ENCODE results near the gene SHB.

SHB gene

DNA sequence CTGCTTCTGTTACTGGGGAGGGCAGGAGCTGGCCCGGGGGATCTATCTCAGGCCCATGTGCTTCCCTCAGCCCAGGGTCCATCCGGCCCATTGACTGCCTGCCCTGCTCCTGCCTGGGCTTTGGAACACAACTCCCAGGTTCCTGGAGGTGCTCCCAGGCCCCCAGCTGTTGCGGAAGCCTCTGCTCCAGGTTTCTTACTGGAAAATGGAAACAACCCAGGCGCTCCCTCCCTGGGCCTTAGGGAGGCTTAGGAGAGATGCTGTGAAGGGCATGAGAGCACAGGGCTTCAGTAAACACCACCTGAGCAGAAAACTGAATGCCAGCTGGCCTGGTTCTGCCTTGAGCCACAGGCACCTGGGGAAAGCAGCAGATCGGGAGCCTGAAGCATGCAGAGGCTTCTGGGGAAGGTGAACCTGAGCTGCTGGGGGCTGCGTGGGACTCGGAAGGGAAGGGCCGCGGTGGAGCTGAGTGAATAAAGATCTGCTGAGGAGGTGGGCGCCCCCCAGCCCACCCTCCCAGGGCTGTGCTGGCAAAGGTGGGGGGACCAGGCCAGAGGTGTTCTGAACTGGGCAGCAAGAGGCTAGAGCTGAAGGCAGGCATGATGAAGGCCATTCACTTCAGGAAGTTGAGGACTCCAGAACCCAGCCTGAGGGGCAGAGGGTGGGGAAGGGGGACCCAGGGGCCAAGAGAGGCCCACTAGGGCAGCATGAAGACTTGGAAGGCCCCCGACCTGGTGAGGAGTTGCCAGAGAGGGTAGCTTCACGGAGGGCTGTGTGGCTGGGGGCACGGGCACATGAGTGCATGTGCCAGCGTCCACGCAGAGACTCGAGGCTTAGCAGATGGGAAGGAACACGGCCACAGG lies 64.8 kb downstream of the SHB start:
- DNase-seq, result no peak

DNA sequence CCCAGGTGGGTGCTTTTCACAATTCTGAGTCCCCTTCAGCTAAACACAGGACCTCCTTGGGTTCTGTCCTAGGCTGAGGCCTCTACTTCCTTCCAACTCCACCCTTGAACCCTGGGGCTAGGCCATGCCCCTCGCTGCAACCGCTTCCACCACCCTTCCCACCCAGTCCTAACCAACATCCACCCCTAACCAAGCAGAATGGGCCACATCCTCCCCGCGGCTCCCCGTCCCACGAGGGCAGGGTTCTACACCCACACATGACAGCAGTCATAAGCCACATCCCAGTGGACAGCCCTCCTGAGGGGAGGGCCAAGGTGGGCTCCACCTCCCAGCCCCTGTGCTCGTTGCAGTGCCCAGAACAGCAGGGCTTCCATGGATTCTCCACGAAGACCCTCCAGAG lies 65.8 kb downstream of the SHB start:
- peak; percentile 39 for DNase-seq

DNA sequence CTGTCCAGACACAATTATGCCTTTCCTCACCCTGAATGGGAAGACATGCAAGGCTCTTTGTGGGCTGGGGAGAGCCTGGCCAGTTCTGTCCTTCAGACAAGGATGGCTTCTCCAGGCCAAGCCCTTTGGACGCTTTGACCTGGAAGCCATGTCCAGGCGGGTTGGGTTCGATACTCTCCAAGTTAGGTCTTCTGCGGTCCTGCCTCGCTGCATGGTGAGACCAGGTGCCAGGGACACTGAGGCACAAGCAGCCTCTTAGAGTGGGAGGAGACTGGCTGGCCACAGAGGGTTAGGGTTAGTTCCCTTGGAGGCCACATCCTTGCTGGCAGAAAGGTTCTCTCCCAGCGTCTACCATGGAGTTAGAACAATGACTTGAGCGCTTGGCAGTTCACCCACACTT lies 67.6 kb downstream of the SHB start:
- no peak for DNase-seq

DNA sequence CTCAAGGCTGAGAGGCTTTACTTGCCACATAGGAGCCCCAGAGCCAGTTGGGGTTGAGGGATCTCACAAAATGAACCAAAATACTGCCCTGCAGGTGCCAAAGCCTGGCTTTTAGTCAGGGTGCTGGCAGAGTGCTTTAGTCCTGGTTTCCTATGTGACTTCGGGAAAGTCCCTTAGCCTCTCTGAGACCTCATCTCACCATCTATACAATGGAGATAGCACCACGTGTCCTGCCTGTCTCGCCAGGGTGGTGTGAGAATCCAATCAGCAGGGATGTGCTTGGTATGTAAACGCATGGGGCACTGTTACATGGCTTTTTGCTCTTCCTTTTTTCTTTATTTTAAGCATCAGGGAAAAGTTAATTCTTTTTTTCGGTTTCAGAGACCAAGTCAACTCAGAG lies 68.3 kb downstream of the SHB start:
- peak; percentile 39 for DNase-seq

DNA sequence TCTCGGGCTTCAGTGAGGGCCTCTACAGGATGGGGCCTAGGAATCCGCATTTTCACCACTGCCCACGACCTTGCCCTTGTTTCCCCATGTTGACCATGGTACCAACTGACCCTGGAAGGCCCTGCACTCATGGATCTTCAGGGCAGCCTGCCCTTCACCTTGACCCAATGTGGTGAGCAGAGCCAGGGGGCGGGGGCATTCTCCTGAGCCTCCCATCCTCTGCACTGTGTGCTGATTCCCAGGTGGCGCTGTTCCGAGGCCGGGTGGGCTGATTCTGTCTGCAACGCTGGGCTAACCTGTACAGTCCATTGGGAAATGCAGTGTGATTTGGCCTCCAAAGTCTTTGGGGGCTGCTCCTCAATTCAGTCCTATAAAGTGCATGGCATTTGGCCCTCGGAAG lies 68.7 kb downstream of the SHB start:
- DNase-seq, result no peak

DNA sequence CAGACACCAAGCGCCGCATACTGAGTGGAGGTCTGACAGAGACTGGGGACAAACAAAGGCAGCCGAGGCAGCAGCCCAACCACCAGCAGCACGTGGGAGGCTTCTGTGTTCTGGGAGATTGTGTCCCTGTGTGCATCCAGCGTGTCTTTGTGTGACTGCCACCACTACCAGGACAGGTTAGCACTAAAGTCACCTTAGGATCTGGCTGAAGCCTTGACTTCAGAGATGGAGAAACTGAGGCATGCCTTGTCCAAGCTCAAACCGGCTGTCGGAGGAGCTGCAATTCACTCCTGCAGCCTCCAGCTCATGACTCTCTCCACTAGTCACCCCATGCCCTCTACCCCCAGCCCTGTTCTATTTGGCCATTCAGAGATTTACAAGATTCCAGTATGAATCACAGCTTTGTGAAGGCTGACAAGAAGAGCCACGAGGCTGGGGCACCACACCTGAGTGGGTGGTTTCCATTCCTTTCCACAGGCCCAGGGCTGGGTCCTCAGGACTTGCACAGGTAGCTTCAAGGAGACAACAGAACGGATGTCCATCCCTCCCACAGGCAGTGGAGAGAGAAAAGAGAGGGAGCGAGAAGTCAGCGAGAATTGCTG lies 69.3 kb downstream of the SHB start:
- peak; percentile 7 for DNase-seq

DNA sequence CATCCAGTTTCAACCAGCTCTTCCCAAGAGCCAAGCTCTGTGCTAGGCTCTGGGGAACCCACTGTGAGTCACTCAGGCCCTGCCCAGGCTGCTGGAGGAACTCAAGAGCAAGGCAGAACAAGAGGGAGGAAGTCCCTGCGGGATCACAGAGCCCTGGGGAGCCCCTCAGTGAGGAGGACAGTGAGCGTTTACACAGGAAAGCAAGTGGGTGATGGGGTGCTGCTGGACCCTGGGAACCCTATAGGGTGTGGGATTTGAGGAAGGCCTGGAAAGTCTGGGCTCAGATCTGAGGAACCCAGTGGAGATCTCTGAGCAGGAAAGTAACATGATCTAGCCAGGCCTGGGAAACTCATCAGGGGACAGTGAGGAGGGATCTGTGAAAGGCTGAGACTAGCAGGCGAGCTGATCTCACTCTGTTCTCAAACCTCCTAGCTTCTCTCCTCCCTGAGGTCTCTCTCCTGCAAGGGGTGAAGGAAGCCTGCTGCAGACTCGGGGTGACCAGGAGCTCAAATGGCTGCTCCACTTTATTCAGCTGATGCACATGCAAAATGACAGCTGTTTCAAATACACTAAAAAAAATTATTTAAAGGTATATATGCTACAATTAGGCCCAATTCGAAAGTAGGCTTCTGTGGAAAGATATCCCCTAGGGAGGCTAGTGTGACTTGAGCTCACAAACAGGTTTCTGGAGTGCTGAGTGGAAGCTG lies 70.0 kb downstream of the SHB start:
- no peak for DNase-seq

DNA sequence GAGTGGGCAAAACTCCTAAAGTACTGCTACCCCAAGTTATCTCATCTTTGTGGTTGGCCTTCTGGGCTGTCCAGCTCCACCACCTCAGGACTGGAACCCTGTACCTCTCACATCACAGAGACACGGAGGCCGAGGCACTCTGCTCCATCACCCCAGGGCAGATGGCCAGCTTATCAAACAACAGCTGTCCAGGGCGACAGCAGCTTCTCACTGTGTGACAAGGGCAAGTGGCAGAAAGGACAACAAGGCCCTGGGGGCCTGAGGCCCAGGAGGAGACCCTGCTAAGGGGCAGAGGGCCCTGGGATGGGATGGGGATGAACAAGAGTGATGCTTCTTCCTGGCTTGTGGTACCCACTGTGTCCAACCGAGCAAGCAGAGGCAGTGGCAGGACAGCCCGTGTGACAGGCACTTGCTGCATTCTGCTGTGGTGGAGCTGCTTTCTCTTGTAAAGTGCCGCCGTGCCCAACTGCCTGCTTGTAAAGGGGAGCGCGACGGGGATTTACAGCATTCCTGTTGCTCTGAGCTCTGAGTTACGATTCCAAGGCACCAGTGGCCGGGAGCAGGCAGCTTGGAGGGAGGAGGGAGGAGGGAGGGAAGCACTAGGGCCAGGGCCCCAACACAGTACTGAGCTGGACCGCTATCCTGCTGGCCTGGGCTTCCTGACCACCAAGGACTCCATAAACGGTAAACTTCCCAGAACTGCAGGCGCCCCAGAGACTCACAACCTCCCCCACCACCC lies 71.2 kb downstream of the SHB start:
- DNase-seq, result no peak

DNA sequence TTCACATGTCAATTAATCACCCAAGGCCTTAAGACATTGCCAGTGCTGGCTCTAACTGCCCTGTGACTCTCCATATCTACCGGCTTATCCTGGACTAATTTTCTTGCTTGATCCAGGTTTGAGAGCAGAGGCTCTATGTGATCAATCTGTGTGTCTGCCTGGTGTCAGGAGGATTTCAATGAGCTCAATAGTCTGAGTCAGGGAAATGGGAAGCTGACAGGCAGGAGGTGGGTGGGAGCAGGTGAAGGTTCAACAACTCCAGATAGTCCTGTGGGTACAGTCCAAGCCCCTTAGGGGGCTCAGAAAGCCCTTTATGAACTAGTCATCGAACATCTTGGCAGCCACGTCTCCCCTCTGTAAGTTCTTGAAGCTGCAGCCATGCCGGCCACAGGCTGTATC lies 72.2 kb downstream of the SHB start:
- no peak for DNase-seq

DNA sequence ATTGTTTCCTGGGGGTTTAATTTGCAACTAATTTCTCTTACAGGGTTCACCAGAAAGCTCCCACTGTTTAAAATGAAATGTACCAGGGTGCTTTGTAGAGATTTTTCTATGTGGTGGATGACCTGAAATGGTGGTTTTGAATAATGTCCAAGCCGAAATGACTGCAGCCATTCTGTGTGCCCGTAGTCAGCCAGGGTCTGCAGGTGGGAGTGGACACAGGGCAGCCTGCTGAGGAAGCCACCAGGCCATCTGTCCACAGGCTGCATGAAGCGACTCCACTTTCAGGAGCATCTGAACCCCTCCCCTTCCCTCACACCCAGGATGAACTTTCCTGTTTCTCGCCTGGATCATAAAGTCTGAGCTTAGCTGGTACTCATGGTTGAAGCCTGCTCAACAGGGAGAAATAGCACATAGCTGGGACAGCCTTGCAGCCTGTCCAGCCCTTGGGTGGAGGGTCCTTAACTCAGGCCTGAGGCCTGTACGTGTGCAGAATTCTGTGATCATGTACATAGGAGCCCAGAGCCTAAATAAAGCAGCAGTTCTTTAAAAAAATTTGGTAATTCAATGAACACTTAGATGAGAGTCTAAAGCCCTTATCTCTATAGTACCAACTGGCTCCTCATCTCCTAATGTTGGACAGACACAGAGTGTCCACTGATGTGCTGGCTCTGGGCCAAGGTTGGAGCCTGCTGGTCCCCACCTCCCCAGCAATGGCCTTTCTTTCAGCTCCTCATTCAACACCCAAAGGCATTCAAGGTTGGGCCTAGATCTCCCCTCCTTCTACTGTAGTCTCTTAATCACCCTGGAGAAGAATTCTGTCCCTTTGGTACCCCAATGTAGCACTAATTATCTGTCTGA lies 72.8 kb downstream of the SHB start:
- no peak for DNase-seq

DNA sequence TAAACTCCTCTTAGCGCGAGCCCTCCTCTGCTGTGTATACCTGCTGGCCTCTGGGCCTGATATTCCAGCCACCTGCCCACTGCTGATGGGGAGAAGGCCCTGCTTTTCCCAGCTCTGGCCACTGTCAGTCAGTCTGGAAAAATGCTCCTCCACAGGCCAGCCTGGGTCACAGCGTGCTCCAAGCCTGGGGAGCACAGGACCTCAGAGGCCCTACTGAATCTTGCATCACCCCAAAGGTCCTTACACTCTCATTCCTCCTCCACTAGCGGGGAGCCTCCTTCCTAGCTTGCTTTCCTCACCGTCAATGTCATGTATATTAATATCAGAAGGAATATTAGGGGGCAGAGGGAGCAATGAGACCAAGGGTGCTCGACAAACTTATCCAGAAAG lies 73.7 kb downstream of the SHB start:
- no peak for DNase-seq

DNA sequence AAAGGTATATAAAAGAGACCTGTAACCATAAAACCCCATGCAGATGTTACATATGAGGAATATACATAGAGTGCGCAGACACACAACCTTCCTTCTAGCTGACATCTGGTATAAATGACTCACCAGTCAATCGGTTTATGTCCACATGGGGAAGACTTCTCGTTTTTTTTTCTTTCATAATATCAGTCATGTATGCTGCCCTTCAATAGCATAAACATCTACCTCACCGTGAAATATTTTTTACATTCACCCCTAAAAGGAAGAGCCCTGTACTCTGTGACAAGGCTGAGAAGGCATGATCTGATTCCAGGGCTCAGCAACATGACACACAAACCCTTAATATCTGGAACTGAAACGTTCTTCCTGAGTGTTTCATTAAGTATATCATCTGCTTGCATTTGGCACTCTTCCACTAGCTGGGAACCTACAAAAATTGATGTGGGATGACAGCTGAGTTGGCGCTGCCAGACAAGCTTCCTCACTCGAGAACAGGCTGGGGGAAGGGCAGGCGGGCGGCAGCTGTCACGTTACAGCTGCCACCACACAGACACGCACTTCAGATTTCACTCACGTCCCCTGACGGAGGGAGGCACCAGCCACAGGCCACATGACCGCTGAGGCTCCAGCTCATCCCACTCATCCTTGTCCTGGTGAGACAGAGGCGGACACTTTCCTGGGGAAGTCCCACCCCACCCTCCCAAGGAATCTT lies 74.2 kb downstream of the SHB start:
- DNase-seq, result peak; percentile 84

DNA sequence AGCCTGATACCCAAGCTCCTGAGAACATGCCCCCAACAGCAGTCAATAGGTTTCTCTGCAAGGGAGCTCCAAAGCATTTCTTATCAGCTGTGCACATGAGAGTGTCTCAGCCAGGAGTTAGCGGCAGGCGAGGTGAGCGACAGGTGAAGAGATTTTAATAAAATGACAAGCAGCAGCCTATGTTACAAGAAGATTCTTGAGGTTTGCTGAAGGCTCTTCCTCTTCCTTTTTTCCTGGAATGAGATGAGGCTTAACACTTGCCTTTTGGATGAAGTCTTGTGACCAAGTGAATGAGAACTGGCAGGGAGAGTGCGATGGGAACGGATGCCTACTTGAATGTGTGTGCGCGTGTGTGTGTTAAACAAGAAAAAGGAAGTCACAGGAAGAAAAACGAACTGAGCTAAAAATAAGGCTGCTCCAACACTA lies 76.1 kb downstream of the SHB start:
- no peak for DNase-seq

DNA sequence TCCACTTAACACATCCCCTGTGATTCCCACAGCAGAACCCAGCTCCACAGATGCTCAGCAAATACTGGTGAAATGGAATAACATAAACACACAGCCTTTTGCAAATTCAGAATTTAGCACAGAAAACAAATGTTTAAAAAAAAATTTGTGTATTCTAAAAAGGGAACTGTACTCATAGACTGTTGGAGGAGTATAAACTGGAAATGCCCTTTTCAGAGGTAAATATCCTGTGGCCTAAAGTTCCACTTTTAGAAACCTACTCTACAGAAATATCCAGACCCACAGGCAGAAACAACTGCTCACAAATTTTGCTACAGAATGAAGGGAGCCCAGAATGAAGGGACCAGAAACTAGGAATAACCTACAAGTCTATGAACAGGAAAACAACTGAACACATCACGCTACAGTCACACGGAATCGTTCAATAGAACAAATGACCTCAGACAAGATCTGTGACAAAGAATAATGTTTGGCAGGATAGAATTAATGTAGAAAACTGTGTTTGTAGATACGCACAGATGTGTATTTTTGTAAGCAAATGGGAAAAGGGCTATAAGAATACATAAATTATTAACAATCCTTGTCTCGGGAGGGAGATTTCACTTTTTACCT lies 78.5 kb downstream of the SHB start:
- DNase-seq, result no peak

DNA sequence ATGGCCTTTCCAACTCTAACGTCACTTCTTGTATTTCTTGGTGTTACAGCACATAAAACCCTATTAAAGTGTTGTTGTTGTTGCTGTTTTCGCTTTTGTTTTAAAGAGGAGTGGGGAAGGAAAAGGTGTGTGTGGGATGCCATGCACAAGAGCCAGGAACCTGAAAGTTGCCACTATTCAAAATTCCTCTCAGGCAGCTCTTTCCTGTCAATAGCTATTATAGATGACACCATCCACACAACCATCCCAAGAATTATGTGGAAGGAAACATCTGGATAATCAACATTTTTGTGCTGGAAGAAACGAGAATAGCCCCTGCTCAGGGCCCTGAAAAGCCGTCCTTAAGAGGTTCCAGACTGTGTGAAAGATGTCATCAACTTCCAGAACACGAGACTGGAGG lies 79.3 kb downstream of the SHB start:
- no peak for DNase-seq

DNA sequence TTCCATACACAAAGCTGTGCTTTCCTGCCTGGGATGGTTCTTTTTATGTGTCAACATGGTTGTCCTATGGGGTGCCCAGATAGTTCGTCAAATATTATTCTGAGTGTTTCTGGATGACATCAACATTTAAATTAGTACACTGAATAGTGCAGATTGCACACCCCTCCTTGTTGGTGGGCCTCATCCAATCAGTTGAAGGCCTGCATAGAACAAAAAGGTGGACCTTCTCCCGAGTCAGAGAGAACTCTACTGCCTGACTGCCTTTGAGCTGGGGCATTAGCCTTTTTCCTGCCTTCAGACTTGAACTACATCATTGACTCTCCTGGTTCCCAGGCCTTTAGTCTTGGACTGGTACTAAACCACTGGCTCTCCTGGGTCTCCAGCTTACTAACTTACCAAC lies 80.4 kb downstream of the SHB start:
- DNase-seq, result no peak

DNA sequence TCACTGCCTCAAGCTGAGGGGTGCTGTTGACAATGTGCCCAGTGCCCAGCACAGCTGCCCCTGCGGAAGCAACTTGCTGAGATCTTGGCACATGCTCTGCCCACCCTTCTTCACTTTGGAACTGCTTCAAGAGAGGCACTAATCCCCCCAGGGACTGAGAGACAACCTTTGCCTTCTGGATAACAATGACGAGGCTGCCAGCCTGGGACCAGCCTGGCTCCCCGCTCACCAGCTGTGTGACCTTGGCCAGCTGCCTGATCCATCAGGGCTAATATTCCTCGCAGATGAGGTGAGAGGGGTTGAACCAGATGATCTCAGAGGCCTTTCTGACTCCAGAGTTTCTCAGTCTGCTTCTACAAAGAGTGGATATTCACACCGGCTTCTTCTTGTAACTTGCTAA lies 81.0 kb downstream of the SHB start:
- no peak for DNase-seq

DNA sequence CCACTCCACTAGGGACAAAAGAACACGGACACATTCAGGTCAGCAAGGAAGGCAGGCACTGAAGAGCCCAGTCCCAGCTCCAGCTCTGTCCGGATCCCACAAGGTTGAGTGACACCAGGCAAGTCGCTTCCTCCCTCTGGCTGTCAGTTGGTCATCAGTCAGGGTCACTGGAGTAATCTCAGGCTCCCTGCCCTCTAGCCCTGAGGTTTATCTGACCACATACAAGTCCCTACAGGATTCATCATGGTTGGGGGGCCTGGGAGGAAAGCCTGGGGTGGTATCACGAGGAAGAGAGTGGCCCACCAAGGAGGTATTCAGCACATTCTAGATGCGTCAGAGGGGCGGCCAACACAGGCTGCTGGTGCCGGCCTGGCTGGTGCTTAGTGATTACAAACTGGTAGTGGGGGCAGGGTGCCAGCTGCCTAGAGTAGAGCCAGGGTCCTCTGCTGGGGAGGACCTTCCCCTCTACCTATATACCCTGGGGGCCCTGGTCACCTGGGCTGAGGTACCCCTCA lies 81.5 kb downstream of the SHB start:
- no peak for DNase-seq

DNA sequence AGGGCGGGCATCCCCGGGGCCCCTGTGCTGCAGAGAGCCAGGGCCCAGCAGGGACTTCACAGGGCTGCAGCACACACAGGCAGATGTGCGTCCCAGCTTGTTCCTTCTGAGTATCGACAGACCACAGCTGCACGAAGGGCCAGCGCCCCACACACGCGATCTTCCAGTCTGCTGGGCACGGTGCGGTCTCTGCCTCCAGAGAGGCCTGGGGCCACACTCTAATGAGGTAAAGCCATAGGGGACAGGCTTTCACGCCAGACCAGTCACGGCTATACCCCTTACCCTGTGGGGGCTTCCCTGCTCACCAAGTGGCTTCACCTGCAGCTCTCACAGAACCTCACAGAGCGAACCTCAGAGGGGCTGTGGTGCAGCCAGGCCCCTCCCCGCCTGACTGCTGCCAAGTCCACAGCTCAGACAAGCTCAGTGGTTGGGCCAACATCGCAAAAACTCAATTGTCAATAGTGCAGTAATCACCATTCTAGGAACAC lies 82.2 kb downstream of the SHB start:
- DNase-seq, result no peak

DNA sequence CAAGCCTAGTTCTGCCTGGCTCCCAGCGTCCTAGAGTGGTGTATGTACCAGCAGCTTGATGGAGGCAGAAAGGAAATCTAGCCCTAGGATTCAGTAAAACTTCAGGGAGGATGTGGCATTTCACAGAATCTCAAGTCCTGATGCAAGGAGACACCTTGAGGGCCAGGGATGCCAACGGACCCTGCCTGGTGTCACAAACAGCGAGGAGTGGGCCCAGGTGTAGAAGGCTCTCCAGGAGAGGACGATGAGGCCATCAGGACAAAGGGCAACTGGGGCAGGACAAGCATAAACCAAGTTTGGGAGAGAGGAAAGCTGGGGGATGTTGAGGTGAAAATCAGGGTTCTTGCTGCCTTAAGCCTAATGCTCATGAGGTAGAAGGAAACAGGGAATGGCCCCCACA lies 83.0 kb downstream of the SHB start:
- no peak for DNase-seq

Measured in activated CD4-positive, alpha-beta T cell treated with anti-CD3 and anti-CD28 coated beads, Interleukin-10, Interleukin-2, amounts not matched to agents 100 ng/mL and 50 ng/mL, durations not matched to agents 16 hours and 8 hours (primary cell).